H1 (cell line): Measurements from ENCODE around the gene P2RY13. TPM values are rescaled to one million over a fixed set of nuclear protein-coding genes. Genes with fewer than 3 reads are reported as not detected.

ENCODE experiments used
- CTCF ChIA-PET: fragments of 300-600 bp; sonication (Branson Sonifier 250); formaldehyde crosslinking; loops from one replicate; lab custom pipeline; 2021; ENCODE audit not compliant: partially characterized antibody; lab: Charles Lee
- POLR2A ChIA-PET: fragments of 300-600 bp; sonication (Branson Sonifier 250); formaldehyde crosslinking; loops from one replicate; lab custom pipeline; 2021; ENCODE audit warnings: inconsistent platforms; ENCODE audit not compliant: partially characterized antibody; lab: Charles Lee
- DNase-seq, 2 experiments: peaks; one replicate each; pipeline versions ENCODE4 v3.0.0 to v3.0.0-alpha.2; 2010 to 2022; ENCODE audit warnings: low spot score in 2 of 2, low read depth in 1 of 2, mixed read lengths in 1 of 2
- FAIRE-seq: peaks from 2 replicates; lab custom pipeline; 2011; peaks lifted over from hg19 to GRCh38; lab: Jason Lieb, UNC
- H2AFZ ChIP-seq: 2 replicates; pipeline ENCODE4 v1.8.1; 2012; ENCODE audit warnings: low read length, inconsistent platforms
- H2AK5ac ChIP-seq: 2 replicates; pipeline ENCODE4 v1.6.1; 2013; ENCODE audit warnings: low read depth, low read length
- H2BK120ac ChIP-seq: replicated peaks from 2 replicates; pipeline ENCODE3; 2013; ENCODE audit warnings: low read depth, low read length, inconsistent platforms
- H2BK12ac ChIP-seq: 2 replicates; pipeline ENCODE4 v1.6.1; 2013; ENCODE audit warnings: low read depth, low read length
- H2BK15ac ChIP-seq: 2 replicates; pipeline ENCODE4 v1.6.1; 2013; ENCODE audit warnings: low read length
- H2BK20ac ChIP-seq: 2 replicates; pipeline ENCODE4 v1.6.1; 2013; ENCODE audit warnings: low read length
- H2BK5ac ChIP-seq: 2 replicates; pipeline ENCODE4 v1.6.1; 2013; ENCODE audit warnings: low read depth, low read length
- H3K14ac ChIP-seq: 2 replicates; pipeline ENCODE4 v1.6.1; 2013; ENCODE audit warnings: inconsistent platforms; ENCODE audit not compliant: insufficient read length
- H3K18ac ChIP-seq: 2 replicates; pipeline ENCODE4 v1.6.1; 2013; ENCODE audit warnings: low read length; ENCODE audit errors: extremely low read depth
- H3K23ac ChIP-seq: 2 replicates; pipeline ENCODE4 v1.6.1; 2013; ENCODE audit warnings: inconsistent platforms; ENCODE audit not compliant: insufficient read length
- H3K23me2 ChIP-seq: 2 replicates; pipeline ENCODE4 v1.6.1; 2013; ENCODE audit warnings: low read depth, low read length
- H3K27ac ChIP-seq: 2 replicates; pipeline ENCODE4 v1.6.1; 2011; ENCODE audit warnings: low read depth, low read length, inconsistent platforms
- H3K27me3 ChIP-seq, 4 experiments: replicated peaks in 1 of 4; 1 replicate in 1 of 4; 2 replicates in 3 of 4; pipeline versions ENCODE4 v1.6.1 to v1.8.1; 2011 to 2013; ENCODE audit warnings: low read length in 3 of 4, mild to moderate bottlenecking in 3 of 4, inconsistent platforms in 2 of 4, mixed read lengths in 2 of 4, moderate library complexity in 1 of 4; ENCODE audit not compliant: control insufficient read depth in 3 of 4, insufficient read depth in 3 of 4; ENCODE audit errors: extremely low read depth in 1 of 4
- H3K36me3 ChIP-seq, 4 experiments: 2 replicates each; pipeline versions ENCODE4 v1.6.1 to v1.8.1; 2011 to 2013; ENCODE audit warnings: mild to moderate bottlenecking in 4 of 4, low read length in 3 of 4, moderate library complexity in 2 of 4, control low read depth in 1 of 4, inconsistent platforms in 1 of 4; ENCODE audit not compliant: insufficient read depth in 4 of 4, control insufficient read depth in 2 of 4
- H3K4ac ChIP-seq: replicated peaks from 2 replicates; pipeline ENCODE3; 2013; ENCODE audit warnings: low read length, low read depth, mixed read lengths, inconsistent platforms; ENCODE audit not compliant: insufficient read length
- H3K4me1 ChIP-seq, 4 experiments: replicated peaks in 1 of 4; 1 replicate in 1 of 4; 2 replicates in 3 of 4; pipeline versions ENCODE4 v1.6.1 to v1.8.1; 2011 to 2013; ENCODE audit warnings: low read length in 3 of 4, inconsistent platforms in 2 of 4, mixed read lengths in 1 of 4; ENCODE audit not compliant: insufficient read depth in 4 of 4, control insufficient read depth in 3 of 4
- H3K4me2 ChIP-seq, 2 experiments: 2 replicates each; pipeline versions ENCODE4 v1.6.1 to v1.8.1; 2011 to 2013; ENCODE audit warnings: low read depth in 2 of 2, low read length in 2 of 2, control low read depth in 1 of 2, inconsistent platforms in 1 of 2, mild to moderate bottlenecking in 1 of 2; ENCODE audit not compliant: insufficient read depth in 1 of 2
- H3K4me3 ChIP-seq, 4 experiments: fragments of 200-600, 300-600 bp in 1 of 4; sonication (generic), shearing (Covaris generic), sonication (Bioruptor Twin) in 1 of 4; 2 replicates each; pipeline versions ENCODE4 v1.5.1 to v1.8.1; 2011 to 2016; ENCODE audit warnings: low read length in 4 of 4, low read depth in 3 of 4, control low read depth in 2 of 4, inconsistent platforms in 2 of 4, mild to moderate bottlenecking in 2 of 4, mixed read lengths in 1 of 4, moderate library complexity in 1 of 4; ENCODE audit not compliant: insufficient read depth in 2 of 4; ENCODE audit errors: extremely low read depth in 1 of 4
- H3K56ac ChIP-seq: replicated peaks from 2 replicates; pipeline ENCODE3; 2013; ENCODE audit warnings: low read depth, mild to moderate bottlenecking, mixed read lengths, low read length, inconsistent platforms; ENCODE audit not compliant: insufficient read length
- H3K79me1 ChIP-seq: 2 replicates; pipeline ENCODE4 v1.6.1; 2013; ENCODE audit warnings: low read depth, low read length, control low read depth
- H3K79me2 ChIP-seq, 2 experiments: 2 replicates each; pipeline versions ENCODE4 v1.6.1 to v1.8.1; 2012 to 2013; ENCODE audit warnings: low read length in 2 of 2, mild to moderate bottlenecking in 2 of 2, inconsistent platforms in 1 of 2; ENCODE audit not compliant: insufficient read depth in 2 of 2, control insufficient read depth in 1 of 2
- H3K9ac ChIP-seq, 4 experiments: replicated peaks in 1 of 4; 1 replicate in 1 of 4; 2 replicates in 3 of 4; pipeline versions ENCODE4 v1.6.1 to v1.8.1; 2011 to 2013; ENCODE audit warnings: low read depth in 3 of 4, low read length in 3 of 4, control low read depth in 2 of 4, mild to moderate bottlenecking in 2 of 4, moderate library complexity in 2 of 4, inconsistent platforms in 1 of 4; ENCODE audit errors: extremely low read depth in 1 of 4
- H3K9me3 ChIP-seq, 2 experiments: 2 replicates each; pipeline versions ENCODE4 v1.6.1 to v1.8.1; 2012 to 2013; ENCODE audit warnings: mild to moderate bottlenecking in 2 of 2, moderate library complexity in 2 of 2, control low read depth in 1 of 2, inconsistent platforms in 1 of 2, low read depth in 1 of 2, low read length in 1 of 2, mixed read lengths in 1 of 2; ENCODE audit not compliant: insufficient read depth in 2 of 2
- H4K20me1 ChIP-seq, 2 experiments: replicated peaks in 1 of 2; 2 replicates each; pipeline versions ENCODE3 to v1.8.1; 2011 to 2013; ENCODE audit warnings: inconsistent platforms in 2 of 2, low read length in 2 of 2, mild to moderate bottlenecking in 1 of 2; ENCODE audit not compliant: insufficient read depth in 2 of 2, control insufficient read depth in 1 of 2
- H4K5ac ChIP-seq: 2 replicates; pipeline ENCODE4 v1.6.1; 2013; ENCODE audit warnings: low read length, low read depth, mixed read lengths, inconsistent platforms; ENCODE audit not compliant: insufficient read length
- H4K8ac ChIP-seq: 2 replicates; pipeline ENCODE4 v1.8.0; 2013; ENCODE audit warnings: mild to moderate bottlenecking, moderate library complexity, low read length, inconsistent platforms; ENCODE audit not compliant: insufficient read depth; ENCODE audit errors: extremely low read depth
- H4K91ac ChIP-seq: replicated peaks from 2 replicates; pipeline ENCODE3; 2013; ENCODE audit warnings: low read length, mixed read lengths, inconsistent platforms; ENCODE audit not compliant: insufficient read length
- TAF1 ChIP-seq: IDR thresholded peaks from 2 replicates; pipeline ENCODE4 v1.6.1; 2011; ENCODE audit warnings: mild to moderate bottlenecking, low read depth, low read length
- TCF12 ChIP-seq: IDR thresholded peaks from 2 replicates; pipeline ENCODE4 v1.6.1; 2011; ENCODE audit warnings: low read depth, mild to moderate bottlenecking, low read length
- ZNF274 ChIP-seq: IDR thresholded peaks from 2 replicates; pipeline ENCODE4 v1.7.0; 2012; ENCODE audit warnings: low read length, borderline replicate concordance; ENCODE audit errors: extremely low read depth
- polyA plus RNA-seq, 7 experiments: library from polyadenylated mRNA; depleted of rRNA in 3 of 7; stranded (reverse) in 5 of 7; unstranded in 2 of 7; fragments of >200 nt in 5 of 7; fragments of 200-250 nt in 2 of 7; gene quantifications; 1 replicate in 5 of 7; 2 replicates in 1 of 7; 4 replicates in 1 of 7; pipeline versions ENCODE4 v1.2.1 to v1.2.3, GENCODE V29; 2011 to 2013; ENCODE audit warnings: missing spikeins in 2 of 7, mixed read lengths in 2 of 7
- total RNA-seq: library from RNA; stranded (reverse); fragmentation: NEBNext Ultra II Directional; extraction: Animal tissue kit (Norgen Biotek cat#: 25700); gene quantifications from 2 replicates; pipeline ENCODE4 v1.2.1, GENCODE V29; 2021
- TF ChIP-seq, protein P1 (sequence below): IDR thresholded peaks from 2 replicates; pipeline ENCODE4 v1.6.1; 2011; ENCODE audit warnings: low read length, improper control_type of control experiment

P2RY13 gene
- total and polyA plus RNA-seq, 2 of the 8 experiments (the other 6 are each of a cell fraction or from before 2014, with no cell fraction given): not detected

- no peaks in the 10 kb centered on the region for H3K79me1 ChIP-seq
- no peak overlapping the region for H3K9ac ChIP-seq
- no peaks in the 10 kb centered on the region for H3K23me2 ChIP-seq
- no peak overlapping the region for H2AFZ ChIP-seq
- FAIRE-seq: no peak
- no peaks in the 10 kb centered on the region for H3K36me3 ChIP-seq
- no peak overlapping the region for H2BK5ac ChIP-seq
- H3K4me2 ChIP-seq: no peak overlapping the region
- POLR2A ChIA-PET: no interaction called here
- DNase-seq: no peak
- H4K5ac ChIP-seq: no peak overlapping the region
- no peaks in the 10 kb centered on the region for H3K9me3 ChIP-seq
- no peak for TF ChIP-seq TAF1
- TF ChIP-seq ZNF274: no peak
- TF ChIP-seq, protein P1, sequence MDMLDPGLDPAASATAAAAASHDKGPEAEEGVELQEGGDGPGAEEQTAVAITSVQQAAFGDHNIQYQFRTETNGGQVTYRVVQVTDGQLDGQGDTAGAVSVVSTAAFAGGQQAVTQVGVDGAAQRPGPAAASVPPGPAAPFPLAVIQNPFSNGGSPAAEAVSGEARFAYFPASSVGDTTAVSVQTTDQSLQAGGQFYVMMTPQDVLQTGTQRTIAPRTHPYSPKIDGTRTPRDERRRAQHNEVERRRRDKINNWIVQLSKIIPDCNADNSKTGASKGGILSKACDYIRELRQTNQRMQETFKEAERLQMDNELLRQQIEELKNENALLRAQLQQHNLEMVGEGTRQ: no peak
- no peak for TF ChIP-seq TCF12
- H3K4me3 ChIP-seq: no peak overlapping the region
- H3K23ac ChIP-seq: no peak overlapping the region
- H2BK12ac ChIP-seq: no peak overlapping the region
- no peak overlapping the region for H3K14ac ChIP-seq
- no peaks in the 10 kb centered on the region for H3K27me3 ChIP-seq
- no peak overlapping the region for H2AK5ac ChIP-seq
- H3K56ac ChIP-seq: no peak overlapping the region
- no peaks in the 10 kb centered on the region for H4K20me1 ChIP-seq
- H3K4ac ChIP-seq: no peak overlapping the region
- H4K8ac ChIP-seq: no peak overlapping the region
- H2BK15ac ChIP-seq: no peak overlapping the region
- no peak overlapping the region for H4K91ac ChIP-seq
- no peak overlapping the region for H2BK120ac ChIP-seq
- no peak overlapping the region for H3K18ac ChIP-seq
- H3K4me1 ChIP-seq: peaks cover under 1 to 6% (median 4%) of the 10 kb centered on the region in 4 experiments; a peak in 4 of 7 replicates
- no peaks in the 10 kb centered on the region for H3K79me2 ChIP-seq
- CTCF ChIA-PET: interaction anchor here (1.0 to 1.1 kb wide), 2 partner anchors 10 to 11 kb away, joined by 3 to 4 read pairs; no protein-coding TSS in a partner anchor
- no peak overlapping the region for H2BK20ac ChIP-seq
- no peak overlapping the region for H3K27ac ChIP-seq
Measured at GRCh38 chr3:151318313-151318712, 11.0 kb downstream of the P2RY13 start.
